Liver (tissue), 3 donors: Measurements from ENCODE around the gene NUDT12.

Experiments used
- ATF3 ChIP-seq: IDR thresholded peaks from 2 replicates; pipeline ENCODE4 v1.6.1; 2016; ENCODE audit warnings: antibody characterized with exemption
- CTCF ChIP-seq: fragments of 150-350 bp; IDR thresholded peaks from 2 replicates; pipeline ENCODE4 v1.5.1; 2017; ENCODE audit warnings: improper control_type of control experiment, low read depth, low read length; ENCODE audit not compliant: missing input control
- GABPA ChIP-seq, 2 donors: IDR thresholded peaks in 1 of 2; conservative IDR thresholded peaks in 1 of 2; 2 replicates each; pipeline ENCODE4 v1.6.1; 2016; ENCODE audit warnings: antibody characterized with exemption in 2 of 2, mild to moderate bottlenecking in 1 of 2, moderate library complexity in 1 of 2
- JUND ChIP-seq, 2 donors: IDR thresholded peaks; 2 replicates each; pipeline ENCODE4 v1.6.1; 2016; ENCODE audit warnings: antibody characterized with exemption in 2 of 2
- REST ChIP-seq: IDR thresholded peaks from 2 replicates; pipeline ENCODE4 v1.6.1; 2016; ENCODE audit warnings: antibody characterized with exemption, mild to moderate bottlenecking
- SP1 ChIP-seq: IDR thresholded peaks from 2 replicates; pipeline ENCODE4 v1.6.1; 2018; ENCODE audit warnings: antibody characterized with exemption, mild to moderate bottlenecking
- TAF1 ChIP-seq: conservative IDR thresholded peaks from 2 replicates; pipeline ENCODE4 v1.6.1; 2016; ENCODE audit warnings: antibody characterized with exemption, mild to moderate bottlenecking
- donor health status: healthy.
- donor health status: healthy.

GRCh38 chr5:103546858-103547257 lies 15.7 kb downstream of the NUDT12 start:
- no peak for TF ChIP-seq SP1
- TF ChIP-seq TAF1, result no peak
- no peak for TF ChIP-seq CTCF
- no peak for TF ChIP-seq JUND (IDR thresholded peaks at IDR 0.05)
- no peak for TF ChIP-seq REST
- TF ChIP-seq GABPA (IDR thresholded peaks at IDR 0.05 in 1 of 2, conservative IDR thresholded peaks at IDR 0.05 in 1 of 2), result no peak
- no peak for TF ChIP-seq ATF3
